Measurements from ENCODE around the gene AKAP8L. TPM values are rescaled to one million over a fixed set of nuclear protein-coding genes. Genes with fewer than 3 reads are reported as not detected.

Gene AKAP8L
- total and polyA plus RNA-seq, 2 of the 8 experiments (the other 6 are each of a cell fraction or from before 2014, with no cell fraction given): 75.1 to 138 TPM

DNA sequence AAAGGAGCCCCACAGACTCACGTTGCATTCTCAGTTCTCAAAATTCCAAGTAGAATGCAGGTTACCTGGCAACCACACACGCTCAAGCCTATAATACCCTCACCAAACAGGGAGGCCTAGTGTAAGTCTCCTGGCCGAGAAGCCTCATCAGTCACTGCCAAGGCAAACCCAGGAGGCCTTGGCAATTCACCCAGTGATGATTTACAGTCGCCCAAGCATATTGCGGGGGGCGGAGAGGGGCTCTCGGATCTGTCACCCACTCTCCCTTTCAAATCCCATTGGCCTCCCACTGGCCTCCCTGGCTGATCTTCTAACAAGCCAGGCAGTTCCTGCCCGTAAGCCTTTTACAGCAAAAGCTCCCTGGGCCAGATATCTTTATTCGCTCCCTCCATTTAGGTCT lies 1.1 kb downstream of the AKAP8L start:
- peaks cover 44 to 59% of the 10 kb centered on the region in 2 experiments for H3K79me2 ChIP-seq (ENCODE audit: control insufficient read depth in 1 of 2, insufficient read depth in 2 of 2, low read length in 2 of 2)
- H2BK20ac ChIP-seq (ENCODE audit: low read length): no peak overlapping the region
- 53% methylated on average over 9 of the region's 9 CpGs; no CpG with 5 or more reads in 1 of the 2 experiments for WGBS, 2 experiments (ENCODE audit: extremely low coverage in 1 of 2, insufficient coverage in 1 of 2, insufficient read length in 1 of 2, insufficient replicate concordance in 2 of 2, low coverage in 1 of 2, low lambda C conversion rate in 2 of 2, missing lambda C conversion rate in 1 of 2)
- no peak overlapping the region for H3K27ac ChIP-seq (ENCODE audit: low read depth, low read length)
- ChIA-PET CTCF (ENCODE audit: partially characterized antibody) (interaction anchor here (1.0 to 5.1 kb wide), 3 partner anchors 18 to 108 kb away, joined by 3 to 48 read pairs (median 3); no protein-coding TSS in a partner anchor), POLR2A (ENCODE audit: partially characterized antibody) (interaction anchor here (0.6 to 6.1 kb wide), 19 partner anchors 12 to 291 kb away, joined by 3 to 71 read pairs (median 6); partner anchors contain the start of genes AKAP8 and WIZ)
- H2BK15ac ChIP-seq (ENCODE audit: low read length): no peak overlapping the region
- peak overlapping the region; percentile 78 to 99 (median 90) for H3K9ac ChIP-seq (replicated peaks in 1 of 4; ENCODE audit: extremely low read depth in 1 of 4, low read depth in 3 of 4, low read length in 3 of 4)
- H3K9me3 ChIP-seq (ENCODE audit: insufficient read depth in 2 of 2, low read depth in 1 of 2, low read length in 1 of 2): no peaks in the 10 kb centered on the region
- peaks cover 5% of the 10 kb centered on the region for H3K79me1 ChIP-seq (ENCODE audit: low read depth, low read length)
- H4K20me1 ChIP-seq (replicated peaks in 1 of 2; ENCODE audit: control insufficient read depth in 1 of 2, insufficient read depth in 2 of 2, low read length in 2 of 2): peaks cover 10 to 13% of the 10 kb centered on the region in 2 experiments
- no peak overlapping the region for H2BK5ac ChIP-seq (ENCODE audit: low read depth, low read length)
- H2BK12ac ChIP-seq (ENCODE audit: low read depth, low read length): no peak overlapping the region
- peak overlapping the region; percentile 85 to 98 (median 96) for H3K4me3 ChIP-seq (ENCODE audit: extremely low read depth in 1 of 4, insufficient read depth in 2 of 4, low read depth in 3 of 4, low read length in 4 of 4)
- H3K56ac ChIP-seq (replicated peaks; ENCODE audit: insufficient read length, low read depth, low read length): no peak overlapping the region
- H3K14ac ChIP-seq (ENCODE audit: insufficient read length): no peak overlapping the region
- peak; percentile 33; the same call in 1 of the 2 replicates for TF ChIP-seq POLR2AphosphoS5 (IDR thresholded peaks at IDR 0.05; ENCODE audit: low read depth, low read length)
- no peak for TF ChIP-seq BACH1 (IDR thresholded peaks at IDR 0.05; ENCODE audit: low read length)
- no peak for TF ChIP-seq RXRA (IDR thresholded peaks at IDR 0.05; ENCODE audit: insufficient read depth, low read depth, low read length)
- TF ChIP-seq POLR2A (IDR thresholded peaks at IDR 0.05; ENCODE audit: control extremely low read depth in 1 of 2, low read depth in 2 of 2, low read length in 2 of 2): peak in 1 of 2 experiments; percentile 6; a peak in 1 of 3 replicates
- H3K4me1 ChIP-seq (replicated peaks in 1 of 4; ENCODE audit: control insufficient read depth in 3 of 4, insufficient read depth in 4 of 4, low read length in 3 of 4): peaks cover 0 to 4% (median 3%) of the 10 kb centered on the region in 4 experiments; a peak in 5 of 7 replicates
- no peak overlapping the region for H2AFZ ChIP-seq (ENCODE audit: low read length)
- H3K27me3 ChIP-seq (replicated peaks in 1 of 4; ENCODE audit: control insufficient read depth in 3 of 4, extremely low read depth in 1 of 4, insufficient read depth in 3 of 4, low read length in 3 of 4): no peaks in the 10 kb centered on the region
- H4K91ac ChIP-seq (replicated peaks; ENCODE audit: insufficient read length, low read length): no peak overlapping the region
- H3K4me2 ChIP-seq (ENCODE audit: insufficient read depth in 1 of 2, low read depth in 2 of 2, low read length in 2 of 2): peak overlapping the region; percentile 76 to 97
- H2AK5ac ChIP-seq (ENCODE audit: low read depth, low read length): no peak overlapping the region
- no peak overlapping the region for H3K4ac ChIP-seq (replicated peaks; ENCODE audit: insufficient read length, low read depth, low read length)
- no peak overlapping the region for H3K23ac ChIP-seq (ENCODE audit: insufficient read length)
- no peak overlapping the region for H4K5ac ChIP-seq (ENCODE audit: insufficient read length, low read depth, low read length)
- no peak overlapping the region for H2BK120ac ChIP-seq (replicated peaks; ENCODE audit: low read depth, low read length)
- FAIRE-seq (no peak), DNase-seq (ENCODE audit: low read depth in 1 of 2, low spot score in 2 of 2) (no peak)
- H3K18ac ChIP-seq (ENCODE audit: extremely low read depth, low read length): no peak overlapping the region
- H3K36me3 ChIP-seq (ENCODE audit: control insufficient read depth in 2 of 4, insufficient read depth in 4 of 4, low read length in 3 of 4): peaks cover 0 to 10% (median 5%) of the 10 kb centered on the region in 4 experiments; a peak in 4 of 8 replicates
- peaks cover 4% of the 10 kb centered on the region; the same call in 1 of the 2 replicates for H3K23me2 ChIP-seq (ENCODE audit: low read depth, low read length)
- no peak overlapping the region for H4K8ac ChIP-seq (ENCODE audit: extremely low read depth, insufficient read depth, low read length)

All from H1 (cell line).